Measurements from ENCODE around the gene ST3GAL3.
A peak's percentile ranks its signal among the peaks of the same experiment; 100 is the strongest.

The ST3GAL3 gene

GRCh38 chr1:43691871-43692815, 15.2 kb upstream of the ST3GAL3 start:
- ChIA-PET CTCF (interaction anchor here (0.7 kb wide), 1 partner anchor 15 kb away, joined by 3 read pairs; the partner anchor contains the start of gene ST3GAL3), POLR2A (no interaction called here)
- TF ChIP-seq CTCF (IDR thresholded peaks at IDR 0.05; ENCODE audit: insufficient read depth, low read length, missing control alignments), result no peak
- DNase-seq (ENCODE audit: low read depth, low spot score), result no peak
- no peak overlapping the region for H3K4me3 ChIP-seq (ENCODE audit: low read depth, low read length)

GRCh38 chr1:43693371-43693770, 14.0 kb upstream of the ST3GAL3 start:
- no peak overlapping the region for H3K4me3 ChIP-seq (ENCODE audit: low read depth, low read length)
- TF ChIP-seq CTCF (IDR thresholded peaks at IDR 0.05; ENCODE audit: insufficient read depth, low read length, missing control alignments), result no peak
- ChIA-PET CTCF (no interaction called here), POLR2A (no interaction called here)
- no peak for DNase-seq (ENCODE audit: low read depth, low spot score)

- ChIA-PET CTCF (no interaction called here), POLR2A (interaction anchor here (1.3 kb wide), 1 partner anchor 11 kb away, joined by 3 read pairs; no protein-coding TSS in a partner anchor)
- TF ChIP-seq CTCF (IDR thresholded peaks at IDR 0.05; ENCODE audit: insufficient read depth, low read length, missing control alignments), result no peak
- no peak overlapping the region for H3K4me3 ChIP-seq (ENCODE audit: low read depth, low read length)
- DNase-seq (ENCODE audit: low read depth, low spot score), result no peak
Observed at GRCh38 chr1:43699281-43699680, 8.1 kb upstream of the ST3GAL3 start.

- no peak overlapping the region for H3K4me3 ChIP-seq (ENCODE audit: low read depth, low read length)
- DNase-seq (ENCODE audit: low read depth, low spot score), result no peak
- CTCF ChIA-PET, result interaction anchor here (1.0 to 7.1 kb wide), 4 partner anchors 9 to 231 kb away, joined by 3 to 37 read pairs (median 3); partner anchors contain the start of gene ARTN
- TF ChIP-seq CTCF (IDR thresholded peaks at IDR 0.05; ENCODE audit: insufficient read depth, low read length, missing control alignments), result no peak
- POLR2A ChIA-PET, result no interaction called here
Observed at GRCh38 chr1:43703836-43704235, 3.5 kb upstream of the ST3GAL3 start.

- H3K4me3 ChIP-seq (ENCODE audit: low read depth, low read length), result no peak overlapping the region
- peak; percentile 5 for TF ChIP-seq CTCF (IDR thresholded peaks at IDR 0.05; ENCODE audit: insufficient read depth, low read length, missing control alignments)
- no peak for DNase-seq (ENCODE audit: low read depth, low spot score)
- ChIA-PET CTCF (interaction anchor here (1.1 to 7.1 kb wide), 3 partner anchors 18 to 230 kb away, joined by 3 to 37 read pairs (median 3); partner anchors contain the start of gene ARTN), POLR2A (no interaction called here)
Observed at GRCh38 chr1:43704838-43705237, 2.5 kb upstream of the ST3GAL3 start.

- TF ChIP-seq CTCF (IDR thresholded peaks at IDR 0.05; ENCODE audit: insufficient read depth, low read length, missing control alignments), result no peak
- DNase-seq (ENCODE audit: low read depth, low spot score), result no peak
- ChIA-PET CTCF (interaction anchor here (7.1 kb wide), 1 partner anchor 230 kb away, joined by 37 read pairs; the partner anchor contains the start of gene ARTN), POLR2A (no interaction called here)
- H3K4me3 ChIP-seq (ENCODE audit: low read depth, low read length), result no peak overlapping the region
Observed at GRCh38 chr1:43705334-43705733, 2.0 kb upstream of the ST3GAL3 start.

Measured in AG04449 (cell line).